DMS79 (cell line): ENCODE results near the gene SAP30BP.
A peak's percentile ranks its signal among the peaks of the same experiment; 100 is the strongest.

Experiments
- DNase-seq: peaks from one replicate; lab custom pipeline; 2025; lab: John Stamatoyannopoulos, UW

SAP30BP gene

DNA sequence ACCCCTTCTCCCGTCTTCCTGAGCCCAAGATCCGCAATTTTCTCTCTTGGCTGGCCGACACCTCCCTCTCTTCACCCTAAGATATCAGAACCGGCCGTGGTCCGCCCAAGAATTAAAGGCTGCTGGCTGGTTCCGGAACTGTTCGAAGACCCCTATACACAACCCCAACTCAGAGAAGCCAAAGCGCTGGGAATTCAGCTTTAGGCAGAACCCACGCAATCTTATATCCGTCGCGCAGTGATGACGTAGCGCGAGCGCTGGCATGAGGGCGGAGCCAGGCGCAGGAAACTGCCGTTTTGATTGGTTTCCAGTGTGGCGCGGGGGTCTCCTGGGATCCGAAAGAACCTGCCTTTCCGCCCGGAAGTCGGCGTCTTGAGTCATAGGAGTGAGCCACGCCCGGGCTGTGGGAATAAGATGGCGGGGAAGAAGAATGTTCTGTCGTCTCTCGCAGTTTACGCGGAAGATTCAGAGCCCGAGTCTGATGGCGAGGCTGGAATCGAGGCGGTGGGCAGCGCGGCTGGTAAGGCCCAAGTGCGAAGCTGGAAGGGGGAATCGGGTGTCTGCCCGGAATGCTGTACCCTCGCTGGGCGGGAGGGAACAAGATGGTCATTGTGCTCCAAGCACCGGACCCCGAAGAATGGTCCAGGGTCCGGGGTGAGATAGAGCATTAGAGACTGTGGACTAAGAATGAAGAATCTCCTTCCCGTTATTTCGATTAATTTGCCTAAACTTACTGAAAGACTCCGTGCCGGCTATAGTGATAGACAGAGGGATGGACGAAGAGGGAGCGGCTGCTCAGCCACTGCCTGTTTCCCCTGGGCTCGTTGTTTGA is at the start of gene SAP30BP, which contains the start of gene RECQL5:
Gene SAP30BP (plus strand): TSS at position 380 of the 832 bp plus-strand sequence. CDS start 35 bp downstream, at position 415.
Gene RECQL5 (minus strand): TSS at position 196 of the 832 bp plus-strand sequence. CDS start 597 bp downstream, outside the sequence.
- peak; percentile 85 for DNase-seq

DNA sequence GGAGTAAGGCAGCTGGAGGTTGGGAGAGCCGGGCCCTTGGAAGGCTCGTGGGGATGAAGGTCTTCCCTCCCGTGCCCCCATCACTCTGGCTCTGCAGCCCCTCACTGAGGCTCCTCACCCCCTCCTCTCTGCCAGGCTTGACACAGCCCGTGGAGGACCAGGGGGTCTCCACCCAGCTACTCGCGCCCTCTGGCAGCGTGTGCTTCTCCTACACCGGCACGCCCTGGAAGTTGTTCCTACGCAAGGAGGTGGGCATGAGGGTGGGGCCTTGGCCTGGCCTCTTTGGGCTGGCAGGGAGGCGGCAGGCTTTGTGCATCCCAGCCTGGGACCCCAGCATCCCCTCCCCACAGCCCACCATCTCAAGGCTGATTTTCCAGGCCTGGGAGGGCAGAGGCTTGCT is 49.5 kb upstream of the SAP30BP start:
- DNase-seq: no peak

DNA sequence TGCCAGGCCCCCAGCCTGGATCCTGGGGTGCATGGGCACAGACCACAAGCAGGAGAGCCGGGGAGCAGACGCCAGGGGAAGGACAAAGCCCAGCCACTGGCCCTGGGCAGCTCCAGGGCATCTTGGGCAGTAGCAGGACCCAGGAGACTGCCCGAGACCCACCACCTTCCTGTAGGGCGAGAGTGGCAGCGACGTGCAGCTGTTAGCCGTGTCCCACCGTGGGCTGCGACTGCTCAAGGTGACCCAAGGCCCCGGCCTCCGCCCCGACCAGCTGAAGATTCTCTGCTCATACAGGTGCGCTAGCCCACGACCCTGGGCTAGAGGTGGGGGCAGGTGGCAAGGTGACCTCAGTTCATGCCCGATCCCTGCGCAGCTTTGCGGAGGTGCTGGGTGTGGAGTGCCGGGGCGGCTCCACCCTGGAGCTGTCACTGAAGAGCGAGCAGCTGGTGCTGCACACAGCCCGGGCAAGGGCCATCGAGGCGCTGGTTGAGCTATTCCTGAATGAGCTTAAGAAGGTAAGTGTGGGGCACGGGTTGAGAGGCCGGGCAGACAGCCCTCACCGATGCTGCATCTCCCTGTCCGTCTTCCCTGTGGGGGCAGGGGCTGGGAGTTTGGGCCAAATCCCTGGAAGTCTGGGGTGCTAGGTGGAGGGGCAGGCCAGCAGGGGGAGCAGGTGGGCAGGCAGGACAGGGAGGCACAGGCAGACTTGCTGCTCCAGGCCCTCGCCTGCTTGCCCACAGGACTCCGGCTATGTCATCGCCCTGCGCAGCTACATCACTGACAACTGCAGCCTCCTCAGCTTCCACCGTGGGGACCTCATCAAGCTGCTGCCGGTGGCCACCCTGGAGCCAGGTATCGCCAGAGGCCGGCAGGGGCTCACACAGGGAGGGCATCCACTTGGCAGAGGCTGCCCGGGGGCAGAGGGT is 47.4 kb upstream of the SAP30BP start:
- no peak for DNase-seq

DNA sequence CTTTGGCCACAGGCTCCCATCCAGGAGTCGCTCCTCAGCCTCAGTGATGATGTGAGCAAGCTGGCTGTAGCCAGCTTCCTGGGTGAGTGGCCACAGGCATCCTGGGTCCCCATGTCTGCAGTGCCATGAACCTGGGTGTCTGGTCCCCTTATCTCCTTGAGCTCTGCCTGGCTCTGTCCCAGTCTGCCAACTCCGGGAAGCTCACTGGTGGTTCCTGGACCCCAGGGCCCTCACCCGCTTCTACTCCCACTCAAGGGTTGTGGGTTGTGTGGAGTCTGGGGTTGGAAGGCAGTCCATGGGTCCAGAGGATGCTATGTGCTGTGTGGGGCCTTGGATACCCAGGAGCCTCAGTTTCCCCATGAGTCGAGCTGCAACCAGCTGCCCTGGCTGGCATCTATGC is 45.6 kb upstream of the SAP30BP start:
- DNase-seq: no peak

DNA sequence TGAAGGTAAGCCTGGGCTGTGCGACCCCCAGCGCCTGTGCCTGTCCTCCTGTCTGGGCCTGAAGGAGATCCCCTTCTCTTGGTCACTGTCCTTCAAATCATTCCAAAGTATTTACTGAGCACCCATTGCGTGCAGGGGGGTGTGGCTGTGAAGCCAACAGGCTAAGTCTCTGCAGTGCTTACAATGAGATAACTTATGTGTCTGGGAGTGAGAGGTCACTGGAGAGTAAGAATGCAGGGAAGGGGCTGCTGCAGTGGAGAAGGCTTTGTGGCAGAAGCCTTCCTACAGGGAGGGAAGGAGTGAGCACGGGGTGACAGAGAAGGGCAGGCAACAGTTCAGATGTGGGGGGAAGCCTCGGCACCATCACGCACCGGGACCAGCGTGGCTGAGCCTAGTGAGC is 45.1 kb upstream of the SAP30BP start:
- DNase-seq: no peak

DNA sequence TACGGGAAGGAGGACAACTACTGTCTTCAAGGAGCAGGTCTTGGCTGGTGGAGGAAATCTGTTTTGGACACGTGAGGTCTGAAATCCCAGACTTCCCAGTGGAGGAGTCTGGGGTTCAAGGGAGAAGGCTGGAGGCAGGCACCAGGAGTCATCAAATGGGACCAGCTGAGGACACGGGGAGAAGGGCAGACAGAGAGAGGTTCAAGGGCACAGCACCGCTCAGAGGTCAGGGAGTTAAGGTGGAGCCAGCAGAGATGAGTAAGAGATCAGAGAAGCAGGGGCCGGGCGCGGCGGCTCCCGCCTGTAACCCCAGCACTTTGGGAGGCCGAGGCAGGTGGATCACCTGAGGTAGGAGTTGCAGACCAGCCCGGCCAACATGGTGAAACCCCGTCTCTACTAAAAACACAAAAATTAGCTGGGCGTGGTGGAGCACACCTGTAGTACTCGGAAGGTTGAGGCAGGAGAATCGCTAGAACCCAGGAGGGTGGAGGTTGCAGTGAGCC is 44.3 kb upstream of the SAP30BP start:
- DNase-seq: no peak

DNA sequence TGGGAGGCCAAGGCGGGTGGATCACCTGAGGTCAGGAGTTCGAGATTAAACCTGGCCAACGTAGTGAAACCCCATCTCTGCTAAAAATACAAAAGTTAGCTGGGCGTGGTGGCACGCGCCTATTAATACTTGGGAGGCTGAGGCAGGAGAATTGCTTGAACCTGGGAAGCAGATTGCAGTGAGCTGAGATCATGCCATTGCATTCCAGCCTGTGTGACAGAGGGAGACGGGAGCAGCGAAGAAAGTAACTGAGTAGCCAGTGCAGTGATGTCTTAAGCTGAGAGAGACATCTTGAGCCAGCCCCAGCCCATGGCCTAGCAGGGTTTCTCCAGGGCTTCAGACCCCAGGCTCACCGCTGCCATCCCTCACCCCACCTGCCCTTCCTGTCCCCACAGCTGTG is 43.8 kb upstream of the SAP30BP start:
- DNase-seq: no peak

DNA sequence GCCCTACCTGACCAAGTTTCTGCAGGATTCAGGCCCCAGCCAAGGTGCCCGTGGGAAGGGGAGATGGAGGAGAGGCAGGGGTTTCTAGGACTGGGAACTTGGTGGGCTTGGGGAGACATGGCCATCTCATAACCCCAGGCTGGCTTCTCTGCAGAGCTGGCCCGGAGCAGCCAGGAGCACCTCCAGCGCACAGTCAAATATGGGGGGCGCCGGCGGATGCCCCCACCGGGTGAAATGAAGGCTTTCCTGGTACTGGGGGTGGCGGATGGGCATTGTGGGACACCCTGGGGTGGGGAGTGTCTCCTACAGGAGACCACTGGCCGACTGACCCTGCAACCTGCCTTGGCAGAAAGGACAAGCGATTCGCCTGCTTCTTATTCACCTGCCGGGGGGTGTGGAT is 43.1 kb upstream of the SAP30BP start:
- no peak for DNase-seq

DNA sequence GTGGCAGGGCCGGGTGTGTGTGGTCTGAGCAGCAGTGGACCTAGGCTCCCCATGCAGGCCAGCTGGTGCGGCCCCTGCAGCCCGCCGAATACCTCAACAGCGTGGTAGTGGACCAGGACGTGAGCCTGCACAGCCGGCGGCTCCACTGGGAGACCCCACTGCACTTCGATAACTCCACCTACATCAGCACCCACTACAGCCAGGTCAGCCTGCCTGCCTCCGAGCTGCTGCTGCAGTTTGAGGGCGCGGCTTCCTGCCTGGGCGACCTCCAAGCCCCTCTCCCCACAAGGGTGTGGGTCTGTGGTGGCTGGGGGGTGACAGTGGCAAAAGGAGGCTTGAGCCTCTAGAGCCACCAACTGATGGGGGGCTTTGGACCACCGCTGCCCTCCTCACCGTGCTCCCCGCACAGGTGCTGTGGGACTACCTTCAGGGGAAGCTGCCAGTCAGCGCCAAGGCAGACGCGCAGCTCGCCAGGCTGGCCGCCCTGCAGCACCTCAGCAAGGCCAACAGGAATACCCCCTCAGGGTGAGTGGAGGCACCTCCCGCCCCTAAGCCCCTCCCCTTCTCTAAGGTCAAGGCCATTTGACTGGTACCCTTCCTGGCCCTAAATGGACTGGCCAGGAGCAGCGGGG is 42.3 kb upstream of the SAP30BP start:
- no peak for DNase-seq

DNA sequence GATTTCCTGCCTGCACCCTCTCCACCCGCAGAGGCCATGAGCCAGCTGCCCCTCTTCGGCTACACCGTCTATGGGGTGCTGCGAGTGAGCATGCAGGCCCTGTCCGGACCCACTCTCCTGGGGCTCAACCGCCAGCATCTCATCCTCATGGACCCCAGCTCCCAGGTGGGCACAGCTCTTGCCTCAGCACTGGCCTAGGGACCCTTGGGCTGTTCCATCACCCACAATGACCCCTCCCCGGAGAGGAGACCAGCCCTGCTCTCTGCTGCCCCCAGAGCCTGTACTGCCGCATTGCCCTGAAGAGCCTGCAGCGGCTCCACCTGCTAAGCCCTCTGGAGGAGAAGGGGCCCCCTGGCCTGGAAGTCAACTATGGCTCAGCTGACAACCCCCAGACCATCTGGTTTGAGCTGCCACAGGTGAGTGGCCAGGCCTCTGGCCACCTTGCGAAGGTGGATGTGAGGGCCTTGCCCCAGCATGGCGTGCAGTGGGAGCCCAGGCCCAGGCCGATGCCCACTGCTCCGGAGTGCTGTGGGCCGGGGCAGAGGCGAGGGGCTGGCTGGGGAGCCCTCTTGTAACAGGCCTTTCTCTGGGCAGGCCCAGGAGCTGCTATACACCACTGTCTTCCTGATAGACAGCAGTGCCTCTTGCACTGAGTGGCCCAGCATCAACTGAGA is 41.2 kb upstream of the SAP30BP start:
- DNase-seq: no peak

DNA sequence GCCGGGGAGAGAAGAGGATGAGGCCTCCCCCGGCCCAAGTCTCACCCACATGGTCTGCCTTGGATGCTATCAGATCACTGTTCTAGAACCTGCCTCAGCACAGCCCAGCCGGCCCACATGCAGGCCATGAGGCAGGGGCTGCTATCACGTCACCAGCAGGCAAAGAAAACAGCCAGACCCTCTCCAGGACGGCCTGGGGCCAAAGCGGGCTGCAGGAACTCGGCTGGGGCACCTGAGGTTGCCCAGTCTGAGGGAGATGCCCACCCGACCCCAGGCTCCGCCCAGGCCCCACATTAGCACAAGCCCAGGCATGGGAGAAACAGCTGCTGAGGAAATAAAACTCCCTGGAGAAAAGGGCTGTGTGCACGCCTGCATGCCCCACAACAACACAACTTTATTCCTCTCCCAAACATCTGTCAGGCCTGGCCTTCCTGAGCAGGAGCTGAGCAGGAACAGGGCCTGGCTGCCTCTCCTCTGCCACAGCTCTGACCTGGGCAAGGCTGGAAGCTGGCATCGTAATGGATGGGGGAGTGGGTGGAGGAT is 40.6 kb upstream of the SAP30BP start:
- DNase-seq: no peak

DNA sequence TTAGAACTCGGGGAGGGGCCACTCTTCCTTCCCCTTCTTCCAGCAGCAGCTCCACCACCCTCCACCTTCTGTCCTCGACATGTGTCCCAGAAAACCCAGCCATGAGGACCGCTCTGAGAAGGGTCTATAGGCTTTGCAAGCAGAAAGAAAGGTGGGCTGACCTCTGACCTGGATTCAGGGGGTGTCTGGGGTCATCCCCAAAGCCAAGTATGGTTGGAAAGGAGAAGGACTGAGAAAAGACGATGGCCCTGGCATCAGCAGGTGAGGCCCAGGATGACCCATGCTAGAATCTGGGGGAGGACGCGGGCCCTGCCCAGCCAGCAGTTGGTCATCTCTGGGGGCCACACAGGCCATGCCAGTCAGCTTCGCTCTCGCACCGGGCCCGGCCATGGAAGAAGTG is 40.0 kb upstream of the SAP30BP start:
- DNase-seq: no peak

DNA sequence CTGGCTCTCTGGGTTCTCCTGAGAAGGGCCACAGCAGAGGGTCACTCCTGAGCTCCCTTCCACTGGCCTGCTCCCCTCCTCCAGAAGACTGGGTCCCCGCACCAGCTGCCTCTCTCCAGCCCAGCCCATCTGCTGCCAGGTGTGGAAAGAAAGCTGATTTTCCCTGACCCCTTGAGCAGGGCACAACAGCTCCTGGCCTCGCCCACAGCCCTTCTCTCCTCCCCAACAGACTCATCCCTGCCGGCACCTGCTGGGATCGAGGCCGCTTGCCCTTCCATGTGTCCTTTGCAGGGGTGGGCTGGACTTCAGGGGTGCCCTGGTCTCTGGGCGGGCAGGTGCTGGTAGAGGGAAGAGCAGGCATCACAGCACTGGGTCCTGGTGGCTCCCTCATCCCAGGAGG is 38.7 kb upstream of the SAP30BP start:
- no peak for DNase-seq

DNA sequence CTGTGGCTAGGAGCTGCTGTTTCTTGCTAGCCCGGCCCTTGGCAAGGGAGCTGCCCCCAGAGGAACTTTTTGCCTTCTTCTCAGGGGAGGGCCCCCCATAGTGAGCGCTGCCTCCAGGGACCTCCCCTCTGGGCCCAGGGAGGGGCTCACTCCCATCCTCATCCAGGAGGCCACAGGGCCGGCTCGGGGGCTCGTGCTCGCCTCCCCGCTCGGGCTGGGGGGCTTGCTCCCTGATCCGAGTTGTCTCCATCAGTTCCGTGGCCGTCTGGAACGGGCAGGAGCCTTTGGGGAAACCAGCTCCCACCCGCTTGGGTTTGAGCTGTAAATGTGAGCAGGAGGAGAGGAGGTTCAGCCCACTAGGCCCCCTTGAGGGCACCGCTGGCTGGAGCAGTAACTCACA is 38.0 kb upstream of the SAP30BP start:
- no peak for DNase-seq

DNA sequence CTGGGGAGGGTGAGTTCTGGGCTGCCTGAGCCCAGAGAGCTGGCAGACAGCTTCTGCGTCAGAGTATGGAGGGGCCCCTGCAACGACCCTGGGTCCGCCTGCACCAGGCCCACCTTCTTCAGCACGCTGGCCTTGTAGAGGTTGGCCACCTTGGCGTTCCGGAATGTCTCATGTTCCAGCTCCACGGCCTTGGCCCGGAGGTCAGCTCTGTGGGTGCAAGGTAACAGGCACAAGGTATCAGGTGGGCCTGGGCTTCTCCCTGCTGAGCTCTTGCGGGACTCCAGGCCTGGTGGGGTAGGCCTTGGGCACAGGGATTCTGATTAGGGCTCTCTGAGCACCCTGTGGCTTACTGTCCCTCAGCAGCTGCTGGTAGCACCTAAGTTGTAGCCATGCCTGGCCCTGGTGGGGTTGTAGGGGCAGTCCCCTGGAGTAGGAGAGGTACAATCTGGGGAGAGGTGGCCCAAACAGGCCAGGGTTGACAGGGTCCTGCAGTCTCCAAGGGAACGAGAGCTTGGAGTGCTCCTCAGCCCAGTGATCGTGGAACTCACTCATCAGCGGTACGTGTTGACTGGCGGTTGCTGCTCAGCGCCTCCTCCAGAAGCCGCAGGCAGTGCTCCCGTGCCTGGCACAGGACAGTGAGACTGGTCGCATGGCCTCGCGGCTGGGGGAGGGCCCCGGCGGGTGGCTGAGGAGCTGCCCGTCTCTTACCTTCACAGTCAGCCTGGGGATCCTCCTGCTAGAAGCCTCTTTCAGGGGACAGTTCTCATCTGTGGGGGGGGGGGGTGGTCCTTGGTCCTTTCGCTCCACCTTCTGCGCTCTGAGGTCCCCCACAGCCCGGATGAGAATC is 36.8 kb upstream of the SAP30BP start:
- no peak for DNase-seq

DNA sequence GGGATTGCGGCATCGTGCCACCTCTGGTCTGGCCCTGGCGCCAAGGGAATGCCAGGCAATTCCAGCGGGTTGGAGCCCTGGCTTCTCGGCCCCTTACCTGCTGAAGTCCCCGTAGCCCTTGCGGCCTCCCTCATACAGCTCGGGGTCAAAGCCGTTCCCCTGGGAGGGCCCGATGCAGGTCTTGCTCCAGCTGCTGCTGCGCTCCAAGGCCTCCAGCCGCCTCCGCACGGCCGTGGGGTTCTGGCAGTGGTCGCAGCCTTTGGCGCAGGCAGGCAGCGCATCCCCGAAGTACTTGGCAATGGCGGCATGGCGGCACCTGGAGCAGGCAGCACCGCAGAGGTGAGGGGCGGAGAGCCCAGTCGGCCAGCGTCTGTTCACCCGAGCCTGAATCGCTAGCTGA is 35.8 kb upstream of the SAP30BP start:
- DNase-seq: no peak

DNA sequence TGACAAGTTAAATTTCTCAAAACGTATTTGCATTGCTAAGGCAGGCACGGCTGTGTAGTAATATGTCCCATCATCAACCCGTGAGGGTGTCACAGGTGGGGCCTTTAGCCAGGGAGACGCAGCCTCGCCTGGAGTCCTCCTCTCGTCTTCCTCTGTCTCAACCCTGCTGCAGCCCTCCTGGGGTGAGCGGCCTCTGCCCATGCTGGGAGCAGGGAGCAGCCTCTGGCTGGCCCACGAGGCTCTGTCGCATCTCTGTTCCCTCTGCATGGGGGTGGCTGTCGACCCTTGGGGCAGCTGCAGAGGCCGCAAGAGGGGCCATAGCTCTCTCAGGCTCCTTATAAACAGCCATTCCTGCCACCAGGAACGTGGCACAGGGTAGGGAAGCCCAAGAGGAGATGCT is 34.7 kb upstream of the SAP30BP start:
- DNase-seq: no peak

DNA sequence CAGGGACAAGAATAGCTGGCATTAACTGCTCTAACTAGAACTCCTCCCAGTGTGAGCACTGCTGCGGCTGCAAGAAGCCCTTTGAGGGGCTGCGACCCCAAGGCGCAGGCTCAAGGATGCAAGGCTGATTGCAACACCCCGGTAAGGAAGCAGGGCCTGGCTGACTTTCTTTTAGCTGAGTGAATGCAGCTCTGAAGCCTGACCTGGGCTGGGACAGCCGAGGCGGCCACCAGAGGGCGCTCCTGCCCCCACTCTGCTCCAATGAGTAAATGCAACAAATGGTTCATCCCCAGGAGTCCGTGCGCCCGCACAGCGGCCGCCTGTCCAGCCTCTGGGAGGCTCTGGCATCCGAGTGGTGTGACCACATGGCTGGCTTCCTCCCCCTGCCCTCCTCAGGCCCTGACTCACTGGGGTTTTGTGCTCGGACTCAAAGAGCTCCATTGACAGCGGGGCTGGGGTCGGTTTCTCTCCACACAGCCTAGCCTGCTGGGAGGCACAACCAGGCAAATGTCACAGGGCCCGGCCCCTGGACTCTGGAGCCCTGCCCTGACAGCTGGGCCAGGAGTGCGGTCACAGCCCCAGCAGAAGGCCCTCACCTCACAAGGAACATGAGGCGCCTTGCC is 34.2 kb upstream of the SAP30BP start, which contains the start of gene SMIM5:
Gene SMIM5 (plus strand): TSS at position 572 of the 623 bp plus-strand sequence. CDS start 6,768 bp downstream, outside the sequence.
- no peak for DNase-seq

DNA sequence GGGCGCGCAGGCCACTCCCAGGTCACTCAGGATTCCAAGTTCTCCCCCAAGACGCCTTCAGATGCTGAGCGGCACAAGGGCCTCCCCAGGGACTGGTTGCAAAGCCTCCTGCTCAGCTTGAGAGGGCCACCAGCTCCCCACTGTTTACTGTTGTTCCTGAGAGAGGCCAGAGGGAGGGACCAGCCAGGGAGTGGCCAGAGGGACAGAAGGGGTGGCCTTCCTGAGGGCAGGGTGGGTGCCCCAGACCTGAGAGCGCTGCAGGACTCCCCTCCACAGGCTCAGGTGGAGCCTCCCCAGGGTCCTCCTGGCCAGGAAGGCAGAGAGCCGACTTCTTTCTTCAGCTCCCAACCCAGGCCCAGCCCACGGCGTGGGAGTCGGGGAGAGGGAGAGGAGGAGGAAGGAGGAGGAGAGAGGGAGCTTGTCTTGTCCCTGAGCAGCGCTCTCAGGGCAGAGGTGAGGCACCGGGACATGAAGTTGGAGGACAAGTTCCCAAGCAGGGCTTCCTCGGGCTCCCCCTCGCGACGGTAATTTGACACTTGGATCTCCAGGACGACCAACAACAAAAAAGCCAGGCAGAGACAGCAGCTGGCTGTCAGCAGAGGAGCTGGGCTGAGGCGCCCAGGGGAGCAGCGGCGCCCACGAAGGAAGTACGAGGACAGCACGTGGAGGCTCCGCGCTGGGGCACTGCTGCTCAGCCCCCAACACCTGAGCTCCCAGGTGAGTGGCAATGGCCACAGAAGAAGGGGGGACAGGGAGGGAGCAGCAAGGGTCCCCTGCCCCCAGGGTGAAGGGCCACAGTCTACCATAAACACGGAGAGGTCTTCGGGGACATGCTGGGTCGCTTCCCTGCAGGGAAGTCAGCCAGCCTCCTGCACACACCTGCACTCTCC is 33.4 kb upstream of the SAP30BP start:
- DNase-seq: peak; percentile 69
